Medulla oblongata (tissue), 1 donor: ENCODE data around the gene MAP3K2.
A peak's percentile ranks its signal among the peaks of the same experiment; 100 is the strongest.

Experiments used
- DNase-seq: peaks from one replicate; pipeline ENCODE4 v3.0.0-alpha.2; 2015; ENCODE audit errors: extremely low spot score

MAP3K2 gene

DNA sequence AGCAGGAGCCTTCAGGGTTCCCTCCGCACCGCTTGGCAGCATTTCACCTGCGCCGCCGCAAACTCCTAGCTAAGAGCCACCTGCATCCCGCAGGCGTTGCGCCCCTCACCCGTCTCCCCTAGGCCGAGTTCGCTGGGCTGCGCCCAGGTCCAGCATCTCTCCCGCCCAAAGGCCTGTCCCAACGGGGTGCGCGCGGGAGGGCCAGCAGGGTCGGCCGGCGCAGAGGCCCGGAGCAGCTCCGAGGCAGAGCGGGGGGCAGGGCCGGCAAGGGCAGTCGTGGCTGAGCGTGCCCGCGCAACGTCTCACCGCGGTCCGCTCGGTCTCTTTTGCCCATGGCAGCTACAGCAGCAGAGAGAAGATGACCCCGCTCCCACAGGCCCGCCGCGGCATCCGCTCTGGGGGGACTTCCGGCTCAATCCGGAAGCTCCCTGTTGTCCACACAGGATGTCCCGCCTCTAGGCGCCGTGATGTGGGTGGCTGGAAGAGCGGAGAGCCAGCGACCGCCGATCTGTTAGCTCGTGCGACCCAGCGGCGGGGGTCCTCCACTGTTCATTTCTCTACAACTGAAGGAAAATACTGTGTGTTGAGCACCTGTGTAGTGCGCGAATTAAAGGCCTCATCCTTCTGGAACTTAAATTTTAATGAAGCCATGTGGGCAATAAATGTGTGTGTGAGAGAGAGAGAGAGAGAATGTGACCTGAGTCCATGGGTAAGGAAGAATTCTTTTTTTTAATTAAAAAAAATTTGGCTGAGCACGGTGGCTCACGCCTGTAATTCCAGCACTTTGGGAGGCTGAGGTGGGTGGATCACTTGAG lies 93.8 kb downstream of the MAP3K2 start, which contains the start of gene ERCC3:
ERCC3 (minus strand) TSS at position 397 of the 815 bp plus-strand sequence; CDS start at position 334, 63 bp downstream.
- DNase-seq, result peak; percentile 89

DNA sequence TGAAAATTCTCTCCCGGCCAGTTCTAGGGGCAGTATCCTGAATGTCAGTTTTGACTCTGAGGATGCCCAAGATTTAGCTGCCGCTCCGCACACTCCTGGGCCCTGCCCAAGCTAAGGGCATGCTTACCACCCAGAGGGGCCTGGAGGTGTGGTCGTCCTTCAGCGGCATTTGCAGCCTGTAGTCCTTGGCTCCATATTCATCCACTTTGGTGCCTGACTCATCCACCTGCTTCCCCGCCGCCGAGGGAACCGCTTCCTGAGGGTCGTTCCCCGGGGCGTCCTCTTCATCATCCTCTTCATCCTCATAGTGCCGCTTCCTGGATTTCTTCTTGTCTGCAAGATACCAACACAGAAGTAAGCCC lies 94.4 kb downstream of the MAP3K2 start:
- no peak for DNase-seq

DNA sequence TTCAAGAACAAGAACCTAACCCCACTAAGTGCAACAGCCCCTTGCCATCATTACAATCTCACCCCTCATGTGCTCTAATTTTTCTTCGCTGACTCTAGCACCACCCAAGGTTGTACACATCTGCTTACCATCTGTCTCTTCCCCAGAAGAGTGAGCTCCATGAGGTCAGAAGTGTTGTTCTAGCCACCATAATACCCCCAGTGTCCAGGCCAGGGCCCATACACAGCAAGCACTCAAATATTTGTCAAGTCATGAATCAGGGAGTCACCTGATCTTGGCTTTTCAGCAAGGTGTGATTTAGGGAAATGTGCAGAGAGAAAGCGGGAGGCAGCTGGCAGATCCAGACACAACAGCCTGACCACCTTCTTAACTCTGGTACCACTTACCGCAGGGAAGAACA lies 99.5 kb downstream of the MAP3K2 start:
- no peak for DNase-seq

DNA sequence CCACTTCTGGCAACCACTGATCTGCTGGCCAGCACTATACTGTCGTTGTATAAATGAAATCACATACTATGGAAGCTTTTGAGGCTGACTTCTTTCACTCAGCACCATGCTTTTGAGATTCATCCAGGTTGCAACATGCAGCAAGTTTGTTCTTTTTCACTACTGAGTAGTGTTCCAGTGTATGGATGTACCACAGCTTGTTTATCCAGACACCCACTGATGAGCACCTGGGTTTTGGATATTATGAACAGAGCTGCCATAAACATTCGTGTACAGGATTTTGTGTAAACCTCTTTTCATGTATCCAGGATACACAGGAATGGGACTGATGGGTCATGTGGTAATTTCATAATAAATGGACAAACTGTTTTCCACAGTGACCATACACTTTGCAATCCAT lies 104.5 kb downstream of the MAP3K2 start:
- no peak for DNase-seq

DNA sequence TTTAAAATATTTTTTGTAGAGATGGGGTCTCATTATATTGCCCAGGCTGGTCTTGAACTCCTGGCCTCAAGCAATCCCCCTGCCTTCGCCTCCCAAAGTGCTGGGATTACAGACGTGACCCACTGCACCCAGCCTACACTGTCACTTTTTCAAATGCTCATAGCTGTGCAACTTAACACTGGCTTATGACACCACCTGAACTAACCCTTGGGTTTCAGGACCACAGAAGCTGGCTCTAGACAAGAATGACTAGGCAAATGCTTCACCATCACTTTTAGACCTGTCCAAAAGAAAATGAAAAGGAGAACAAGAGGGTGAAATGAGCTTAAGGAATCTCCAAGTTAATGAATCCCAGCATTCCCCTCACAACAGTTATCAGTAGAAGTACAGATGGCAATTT lies 107.1 kb downstream of the MAP3K2 start:
- no peak for DNase-seq

DNA sequence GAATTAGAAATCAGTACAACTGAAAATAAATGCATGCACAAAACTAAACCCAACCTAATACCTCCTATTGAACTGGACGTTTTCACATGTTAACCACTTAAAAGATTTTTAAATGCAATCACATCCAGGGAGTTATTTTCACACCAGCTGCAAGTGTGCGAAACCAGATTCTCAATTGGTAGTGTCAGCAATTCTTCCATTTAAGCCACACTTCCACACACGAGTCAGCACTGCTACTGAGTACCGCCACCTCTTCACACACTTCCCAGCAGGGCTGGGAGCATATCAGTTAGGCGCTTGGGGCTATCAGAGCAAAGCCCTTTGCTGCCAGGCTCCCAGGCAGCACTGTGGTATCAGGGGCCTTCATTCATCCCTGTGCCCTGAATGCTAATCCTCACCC lies 108.0 kb downstream of the MAP3K2 start:
- DNase-seq, result no peak

DNA sequence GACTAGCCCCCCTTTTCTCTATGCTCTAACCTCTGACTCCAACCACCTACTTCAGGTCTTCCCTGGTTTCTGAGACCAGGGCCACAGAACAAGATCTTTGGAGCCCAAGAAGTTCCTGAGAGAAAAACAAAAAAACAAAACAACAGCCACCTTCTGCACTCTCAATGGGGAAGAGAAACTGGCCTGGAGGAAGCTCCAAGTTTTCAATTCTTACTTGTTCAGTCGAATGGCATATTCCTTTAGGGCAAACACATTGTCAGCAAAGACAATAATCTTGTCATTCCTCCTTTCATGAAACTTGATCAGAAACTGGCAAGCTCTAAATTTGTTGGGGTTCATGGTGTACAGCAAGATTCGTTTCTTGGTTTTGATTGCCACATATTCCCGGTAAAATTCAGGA lies 108.8 kb downstream of the MAP3K2 start:
- peak; percentile 30 for DNase-seq

DNA sequence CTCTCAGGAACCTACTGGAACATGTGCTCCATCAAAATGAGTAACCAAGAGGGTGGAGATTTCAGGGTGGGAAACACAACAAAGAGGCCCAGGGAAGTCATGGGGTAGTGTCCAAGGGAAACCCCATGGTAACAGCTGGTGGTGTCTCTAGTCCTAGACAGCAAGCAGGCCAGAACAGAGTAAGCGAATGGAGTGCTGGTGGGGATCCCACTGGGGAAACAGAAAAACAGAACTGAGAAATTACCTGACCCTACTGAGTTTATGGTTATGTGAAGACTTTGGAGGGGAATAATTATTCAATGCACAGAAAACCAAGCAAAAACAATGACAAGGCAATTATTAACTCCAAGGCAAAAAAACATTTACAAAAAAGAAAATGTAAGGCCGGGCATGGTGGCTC lies 110.7 kb downstream of the MAP3K2 start:
- peak; percentile 16 for DNase-seq

DNA sequence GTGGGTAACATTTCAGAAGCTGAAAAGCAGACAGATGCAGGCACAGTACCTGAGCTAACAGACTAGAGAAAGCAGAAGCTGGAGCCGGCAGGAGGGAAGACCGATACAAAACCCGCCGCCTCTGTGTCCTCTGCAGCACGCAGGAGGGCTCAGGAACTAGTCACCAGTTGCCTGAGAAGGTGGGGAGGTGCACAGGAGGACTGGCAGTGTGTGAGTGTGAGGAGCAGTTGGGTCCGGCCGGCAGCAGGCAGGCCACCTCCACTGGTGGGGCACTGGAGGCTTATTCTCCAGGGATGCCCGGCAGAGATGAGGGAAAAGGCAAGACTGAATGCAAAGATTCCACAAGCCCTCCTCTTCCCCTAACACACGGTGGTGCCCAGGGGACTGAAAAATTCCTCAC lies 112.0 kb downstream of the MAP3K2 start:
- DNase-seq, result no peak

DNA sequence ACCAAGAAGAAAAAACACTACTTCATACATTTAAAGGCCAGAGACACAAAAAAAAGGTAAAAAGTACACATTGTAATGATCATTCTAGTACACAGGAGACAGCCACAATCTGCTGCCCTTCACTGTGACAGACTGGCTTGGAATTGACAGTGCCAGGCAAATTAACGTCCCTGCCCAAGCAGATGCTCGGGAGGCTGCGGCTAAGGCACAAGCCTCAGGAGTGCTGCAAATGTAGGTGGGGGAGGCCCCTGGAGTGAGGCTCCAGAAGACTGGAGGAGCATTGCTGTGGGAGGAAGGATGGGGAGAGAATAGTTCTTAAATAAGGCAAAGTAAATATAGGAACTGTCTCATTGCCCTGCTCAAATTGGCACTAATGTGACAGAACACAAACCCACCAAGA lies 112.4 kb downstream of the MAP3K2 start:
- no peak for DNase-seq

DNA sequence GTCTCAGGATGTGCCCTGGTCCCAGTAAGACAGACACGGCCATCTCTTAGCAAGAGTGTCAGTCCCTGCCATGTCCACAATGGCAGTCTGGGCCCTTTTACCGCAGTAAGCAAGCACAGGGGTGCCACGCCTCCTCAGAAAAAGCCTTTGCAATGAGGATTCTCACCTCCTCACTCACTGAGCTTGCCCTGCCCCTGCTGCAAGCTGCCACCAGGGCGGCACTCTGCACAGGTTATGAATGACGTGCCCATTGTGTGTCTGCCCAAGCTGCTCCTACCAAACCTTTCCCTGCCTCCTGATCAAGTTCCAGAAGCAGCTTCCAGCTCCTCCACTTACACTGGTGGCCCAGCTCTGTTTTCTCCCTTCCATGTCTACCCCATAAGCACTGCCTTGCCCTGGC lies 117.1 kb downstream of the MAP3K2 start:
- no peak for DNase-seq

DNA sequence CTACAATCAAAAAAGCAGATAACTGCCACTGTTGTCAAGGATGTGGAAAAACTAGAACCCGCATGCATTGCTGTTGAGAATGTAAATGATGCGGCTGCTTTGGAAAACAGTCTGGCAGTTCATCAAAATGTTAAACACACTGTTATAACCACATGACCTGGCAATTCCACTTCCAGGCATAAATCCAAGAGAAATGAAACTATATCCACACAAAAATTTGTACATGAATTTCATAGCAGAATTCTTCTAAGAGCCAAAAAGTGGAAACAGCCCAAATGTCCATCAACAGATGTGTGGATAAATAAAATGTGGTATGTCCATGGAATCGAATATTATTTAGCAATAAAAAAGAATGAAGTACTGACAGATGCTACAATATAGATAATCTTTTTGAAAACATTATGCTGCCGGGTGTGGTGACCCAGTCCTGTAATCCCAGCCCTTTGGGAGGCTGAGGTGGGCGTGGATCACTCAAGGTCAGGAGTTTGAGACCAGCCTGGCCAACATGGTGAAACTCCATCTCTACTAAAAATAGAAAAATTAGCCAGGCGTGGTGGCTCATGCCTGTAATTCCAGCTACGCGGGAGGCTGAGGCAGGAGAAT lies 125.9 kb downstream of the MAP3K2 start:
- DNase-seq, result no peak

DNA sequence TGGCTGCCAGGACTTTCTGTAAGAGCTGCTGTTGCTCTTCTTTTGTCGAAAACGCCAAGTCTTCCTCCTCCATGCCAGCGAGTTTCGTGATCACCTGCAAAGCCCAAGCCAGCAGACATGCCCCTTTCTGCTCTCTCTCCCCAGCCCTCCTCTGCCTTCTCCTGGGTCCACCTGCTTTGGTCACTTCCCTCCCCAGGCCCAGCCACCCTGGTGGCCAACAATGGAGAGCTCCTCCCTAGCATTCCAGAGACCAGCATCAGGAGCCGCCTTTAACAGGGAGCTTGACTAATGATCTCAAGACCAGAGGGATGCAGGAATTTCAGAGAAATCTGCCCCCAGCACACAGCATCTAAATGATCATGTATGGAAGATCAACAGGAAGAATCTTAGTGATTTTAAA lies 128.4 kb downstream of the MAP3K2 start:
- no peak for DNase-seq

DNA sequence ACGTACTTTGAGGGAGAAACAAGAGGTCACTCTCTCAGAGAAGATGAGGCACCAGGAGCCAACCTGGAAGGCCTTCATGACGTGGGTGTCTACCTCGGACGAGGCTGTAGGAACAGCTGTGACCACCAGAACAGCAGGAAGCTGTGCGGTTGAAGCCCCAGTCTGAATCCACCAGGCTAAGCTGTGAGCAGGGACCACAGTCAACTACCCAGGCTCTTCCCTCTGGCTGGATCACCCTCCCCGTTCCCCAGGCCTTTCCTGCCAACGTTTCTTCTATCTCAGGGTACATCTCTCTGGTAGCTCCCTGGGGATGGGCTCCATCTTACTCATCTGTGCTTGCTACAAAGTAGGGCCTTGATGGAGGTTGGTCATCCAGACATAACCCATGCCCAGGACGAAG lies 130.9 kb downstream of the MAP3K2 start:
- DNase-seq, result no peak

DNA sequence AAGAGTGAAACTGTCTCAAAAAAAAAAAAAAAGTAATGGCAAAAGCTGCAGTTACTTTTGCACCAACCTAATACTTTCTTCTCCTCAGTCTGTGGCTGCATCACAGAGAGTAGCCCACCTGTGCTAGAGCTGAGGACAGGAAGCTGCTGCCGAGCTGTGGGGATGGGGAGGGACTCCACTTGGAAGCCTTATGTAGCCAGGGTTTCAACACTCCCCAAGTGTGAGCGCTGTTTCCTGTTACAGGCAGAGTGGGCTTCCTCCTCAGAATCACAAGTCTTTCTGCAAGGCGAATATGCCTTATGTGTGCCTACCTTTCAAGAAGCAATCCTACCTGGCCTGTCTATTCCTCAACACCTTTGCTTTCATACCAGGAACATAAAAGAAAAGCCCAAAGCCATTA lies 131.4 kb downstream of the MAP3K2 start:
- no peak for DNase-seq

DNA sequence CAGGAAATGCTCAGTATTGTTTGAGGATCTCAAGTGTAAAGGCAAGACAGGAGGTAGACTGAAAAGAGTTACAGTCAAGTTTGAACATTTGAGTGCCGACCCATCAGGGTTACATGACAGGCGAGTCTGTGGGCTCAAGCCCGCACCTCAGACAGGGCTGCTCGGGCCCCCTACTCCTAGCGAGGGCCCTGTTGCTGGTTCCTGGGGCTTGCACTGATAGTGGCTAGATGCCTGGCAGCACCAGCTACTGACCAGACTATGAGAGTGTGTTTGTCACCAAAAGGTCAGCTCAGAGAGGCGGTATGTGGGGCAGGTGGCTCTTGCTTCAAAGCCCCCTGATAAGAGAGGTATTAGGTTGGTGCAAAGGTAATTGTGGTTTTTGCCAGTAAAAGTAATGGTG lies 132.1 kb downstream of the MAP3K2 start:
- DNase-seq, result no peak

DNA sequence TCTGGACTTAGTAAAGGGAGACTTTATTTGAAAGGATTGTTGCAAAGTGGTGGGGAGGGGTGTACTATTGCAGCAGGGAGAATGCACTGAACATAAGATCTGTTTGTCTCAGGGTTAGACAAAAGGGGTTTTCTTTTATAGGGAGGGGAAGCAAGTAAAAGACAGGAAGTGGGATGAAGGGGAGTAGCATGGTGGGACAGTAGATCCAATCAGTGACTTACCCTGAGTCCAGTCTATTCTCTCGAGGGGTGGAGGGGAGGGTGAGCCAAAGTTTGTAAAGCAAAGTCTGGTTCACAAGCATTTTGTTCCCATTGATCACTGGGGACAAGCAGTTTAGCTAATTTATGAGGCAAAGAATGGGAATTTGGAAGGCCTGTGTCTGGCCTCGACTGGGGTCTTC lies 132.6 kb downstream of the MAP3K2 start:
- DNase-seq, result peak; percentile 46

DNA sequence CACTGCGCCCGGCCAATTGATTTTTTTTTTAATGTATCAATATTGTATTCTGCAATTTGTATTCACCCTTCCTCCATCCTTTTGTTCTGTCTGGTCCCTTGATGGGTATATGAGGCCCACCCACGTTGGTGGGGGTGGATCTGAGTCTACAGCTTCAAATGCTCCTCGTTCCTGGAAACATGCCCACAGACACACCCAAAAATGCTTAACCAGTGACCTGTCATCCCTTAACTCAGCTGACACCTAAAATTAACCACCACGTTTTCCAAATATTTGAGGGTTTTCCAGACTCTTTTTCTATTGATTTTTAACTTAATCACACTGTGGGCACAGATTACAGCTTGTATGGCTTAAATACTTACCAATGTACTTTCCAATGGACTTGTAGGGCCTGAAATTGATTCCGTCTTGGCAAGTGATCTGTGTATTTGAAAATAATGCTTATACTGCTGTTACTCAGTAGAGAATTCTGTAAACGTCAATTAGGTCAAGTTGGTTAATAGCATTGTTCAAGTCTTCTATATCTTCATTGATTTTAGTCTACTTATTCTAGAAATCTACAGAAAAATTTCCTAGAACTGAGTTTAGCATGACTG lies 133.3 kb downstream of the MAP3K2 start:
- DNase-seq, result no peak
